Coronary artery (tissue), 2 donors: ENCODE results near the gene TMEM131.

Experiments
- DNase-seq: peaks from one replicate; pipeline ENCODE4 v3.0.0-alpha.2; 2017; ENCODE audit warnings: low spot score
- H3K27ac ChIP-seq, 2 donors: fragments of 200-600 bp; sonication (generic); one replicate each; pipeline ENCODE4 v1.5.1; 2016 to 2019
- H3K4me3 ChIP-seq: fragments of 200-600 bp; sonication (generic); 2 replicates; pipeline ENCODE4 v1.5.1; 2016; ENCODE audit warnings: mild to moderate bottlenecking, moderate library complexity
- TF ChIP-seq, protein P1 (sequence below): fragments of 200-600 bp; sonication (generic); IDR thresholded peaks from one replicate; pipeline ENCODE4 v1.5.1; 2019; ENCODE audit warnings: antibody characterized with exemption

Gene TMEM131

DNA sequence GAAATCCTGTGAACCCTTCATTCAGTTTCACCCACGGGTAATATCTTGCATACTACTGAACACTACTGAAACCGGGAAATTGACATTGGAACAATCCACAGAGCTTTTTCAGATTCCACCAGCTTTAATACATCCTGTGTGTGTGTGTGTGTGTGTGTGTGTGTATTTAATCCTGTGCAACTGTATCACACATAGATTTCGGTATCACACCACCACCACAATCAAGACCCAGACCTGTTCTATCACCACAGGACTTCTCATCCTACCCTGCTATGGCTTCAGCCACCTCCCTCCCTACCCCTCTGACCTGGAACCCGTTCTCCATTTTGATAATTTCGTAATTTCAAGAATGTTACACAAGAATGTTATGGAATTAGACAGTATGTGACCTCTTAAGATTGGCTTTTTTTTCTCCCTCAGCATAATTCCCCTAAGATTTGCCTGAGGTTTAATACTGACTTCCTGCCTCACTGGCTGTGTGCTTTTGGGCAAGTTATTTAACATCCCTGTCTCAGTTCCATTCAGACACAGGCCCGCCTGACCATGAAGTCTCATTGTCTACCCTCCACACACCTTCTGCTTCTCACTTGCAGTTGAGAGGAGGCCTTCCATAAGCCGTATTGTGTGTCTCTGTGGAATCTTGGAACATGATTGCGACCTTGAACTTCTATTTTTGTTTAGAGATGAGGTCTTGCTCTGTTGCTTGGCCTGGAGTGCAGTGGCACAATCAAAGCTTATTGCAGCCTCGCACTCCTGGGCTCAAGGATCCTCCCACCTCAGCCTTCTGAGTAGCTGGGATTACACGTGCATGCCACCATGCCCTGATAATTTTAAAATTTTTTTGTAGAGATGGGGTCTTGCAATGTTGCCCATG, 14.4 kb upstream of the TMEM131 start:
- Histone ChIP-seq H3K4me3 (no peak overlapping the region), H3K27ac (no peak overlapping the region)
- no peak for DNase-seq
- TF ChIP-seq, protein P1, sequence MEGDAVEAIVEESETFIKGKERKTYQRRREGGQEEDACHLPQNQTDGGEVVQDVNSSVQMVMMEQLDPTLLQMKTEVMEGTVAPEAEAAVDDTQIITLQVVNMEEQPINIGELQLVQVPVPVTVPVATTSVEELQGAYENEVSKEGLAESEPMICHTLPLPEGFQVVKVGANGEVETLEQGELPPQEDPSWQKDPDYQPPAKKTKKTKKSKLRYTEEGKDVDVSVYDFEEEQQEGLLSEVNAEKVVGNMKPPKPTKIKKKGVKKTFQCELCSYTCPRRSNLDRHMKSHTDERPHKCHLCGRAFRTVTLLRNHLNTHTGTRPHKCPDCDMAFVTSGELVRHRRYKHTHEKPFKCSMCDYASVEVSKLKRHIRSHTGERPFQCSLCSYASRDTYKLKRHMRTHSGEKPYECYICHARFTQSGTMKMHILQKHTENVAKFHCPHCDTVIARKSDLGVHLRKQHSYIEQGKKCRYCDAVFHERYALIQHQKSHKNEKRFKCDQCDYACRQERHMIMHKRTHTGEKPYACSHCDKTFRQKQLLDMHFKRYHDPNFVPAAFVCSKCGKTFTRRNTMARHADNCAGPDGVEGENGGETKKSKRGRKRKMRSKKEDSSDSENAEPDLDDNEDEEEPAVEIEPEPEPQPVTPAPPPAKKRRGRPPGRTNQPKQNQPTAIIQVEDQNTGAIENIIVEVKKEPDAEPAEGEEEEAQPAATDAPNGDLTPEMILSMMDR = no peak

DNA sequence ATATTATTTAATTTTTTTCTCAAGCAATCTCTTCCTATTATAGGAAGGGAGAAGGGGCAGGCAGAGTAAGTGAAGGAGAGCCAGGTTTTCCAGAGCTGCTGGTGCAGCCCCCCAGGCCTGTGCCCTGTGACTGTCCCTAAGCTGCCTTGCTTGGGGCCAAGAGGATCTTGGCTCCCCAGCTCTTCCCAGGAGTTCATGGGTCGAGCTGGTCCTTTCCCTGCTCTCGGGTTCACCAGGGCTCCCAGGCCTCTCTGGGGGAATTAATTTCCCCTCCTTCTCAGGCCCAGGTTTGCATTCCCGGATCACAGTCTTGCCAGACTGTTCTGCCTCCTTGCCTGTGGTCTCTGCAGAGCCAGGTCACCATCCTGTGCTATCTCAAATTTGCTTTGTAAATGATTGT, 12.7 kb upstream of the TMEM131 start:
- H3K4me3 ChIP-seq = no peak overlapping the region
- DNase-seq = no peak
- TF ChIP-seq, protein P1 = no peak
- H3K27ac ChIP-seq = no peak overlapping the region

DNA sequence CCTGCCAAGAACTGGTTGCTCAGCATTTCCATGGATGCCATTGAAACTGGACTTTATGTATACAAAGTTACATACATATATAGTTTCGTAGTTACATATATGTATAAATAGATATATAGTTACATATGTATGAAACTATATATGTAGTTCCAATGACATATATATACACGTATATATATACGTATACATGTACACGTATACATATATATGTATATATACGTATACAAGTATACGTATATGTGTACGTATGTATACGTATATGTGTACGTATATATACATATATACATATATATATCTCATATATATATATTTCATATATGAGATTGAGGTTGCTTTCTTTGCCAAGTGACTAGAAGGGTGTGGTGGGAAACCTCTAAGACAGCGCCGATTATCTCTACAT, 10.6 kb upstream of the TMEM131 start:
- no peak for DNase-seq
- H3K27ac ChIP-seq = no peak overlapping the region
- H3K4me3 ChIP-seq = no peak overlapping the region
- TF ChIP-seq, protein P1 = no peak

DNA sequence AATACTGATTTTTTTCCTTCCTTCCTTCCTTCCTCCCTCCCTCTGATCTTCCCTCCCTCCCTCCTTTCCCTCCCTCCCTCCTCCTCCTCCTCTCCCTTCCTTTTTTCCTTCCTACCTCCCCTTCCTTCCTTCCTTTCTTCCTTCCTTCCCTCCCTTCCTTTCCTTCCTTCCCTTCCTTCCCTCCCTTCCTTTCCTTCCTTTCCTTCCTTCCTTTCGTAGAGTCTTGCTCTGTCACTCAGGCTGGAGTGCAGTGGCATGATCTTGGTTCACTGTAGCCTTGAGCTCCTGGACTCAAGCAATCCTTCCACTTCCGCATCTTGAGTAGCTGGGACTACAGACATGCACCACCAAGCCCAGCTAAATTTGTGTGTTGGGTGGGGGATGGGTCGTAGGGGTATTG, 8.9 kb upstream of the TMEM131 start:
- H3K4me3 ChIP-seq = no peak overlapping the region
- TF ChIP-seq, protein P1 = no peak
- DNase-seq = no peak
- no peak overlapping the region for H3K27ac ChIP-seq

DNA sequence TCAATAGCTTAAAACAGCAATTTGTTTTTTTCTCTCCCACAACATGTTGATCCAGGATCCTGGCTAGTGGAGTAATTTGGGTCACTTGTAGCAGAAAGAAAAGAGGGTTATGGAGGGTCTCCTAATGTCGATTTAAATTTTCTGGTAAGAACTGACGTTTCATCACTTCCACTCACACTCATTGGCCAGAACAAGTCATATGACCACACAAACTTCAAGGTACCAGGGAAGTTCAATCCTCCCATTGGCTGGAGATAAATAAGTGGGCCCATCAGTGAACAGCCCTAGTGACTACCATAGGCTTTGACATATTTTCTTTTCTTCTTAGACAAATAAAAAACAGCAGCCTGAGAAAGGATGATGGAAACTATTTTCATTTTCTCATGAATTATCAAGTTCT, 8.3 kb upstream of the TMEM131 start:
- Histone ChIP-seq H3K27ac (no peak overlapping the region), H3K4me3 (no peak overlapping the region)
- no peak for DNase-seq
- TF ChIP-seq, protein P1 = no peak

DNA sequence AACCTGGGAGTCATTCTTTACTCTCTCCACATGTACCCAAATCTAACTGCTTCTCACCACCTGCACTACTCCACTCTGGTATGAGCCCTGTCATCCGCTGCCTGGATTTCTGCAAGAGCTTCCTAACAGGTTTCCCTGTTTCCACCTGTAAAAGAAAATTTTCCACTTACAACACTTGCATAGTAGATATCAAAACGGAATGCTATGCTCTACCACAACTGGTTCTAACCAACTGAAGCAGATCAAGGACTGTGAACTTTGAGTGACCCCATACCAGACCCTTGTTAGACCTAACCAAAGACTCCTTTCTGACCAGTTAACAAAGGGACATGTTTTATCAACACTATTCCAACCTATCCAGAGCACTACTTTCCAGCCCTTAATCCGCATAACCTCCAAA, 3.8 kb upstream of the TMEM131 start:
- DNase-seq = no peak
- Histone ChIP-seq H3K4me3 (no peak overlapping the region), H3K27ac (no peak overlapping the region)
- TF ChIP-seq, protein P1 = no peak

DNA sequence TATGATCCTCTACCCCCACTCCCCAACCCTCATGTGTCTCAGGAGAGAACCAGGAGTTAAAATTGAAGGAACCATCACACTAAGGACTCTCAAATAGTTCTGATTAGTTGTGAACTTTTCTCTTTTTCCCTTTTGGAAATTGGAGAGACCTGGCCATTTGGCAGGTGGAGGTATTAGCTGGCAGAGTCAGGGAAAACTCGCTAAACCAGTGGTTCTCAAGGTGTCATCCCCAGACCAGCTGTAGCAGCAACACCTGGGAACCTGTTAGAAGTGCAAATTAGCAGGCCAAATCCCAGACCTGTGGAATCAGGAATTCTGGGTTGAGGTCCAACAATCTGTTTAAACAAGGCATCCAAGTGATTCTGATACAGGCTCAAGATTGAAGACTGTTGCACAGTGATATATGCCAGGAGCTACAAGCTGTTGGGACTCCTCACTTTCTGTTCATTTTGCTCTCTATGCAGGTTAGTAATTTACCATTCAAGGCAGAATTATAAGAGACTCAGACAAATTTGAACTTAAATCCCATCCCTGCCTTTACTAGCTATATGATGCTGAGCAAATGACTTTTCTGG, 2.8 kb upstream of the TMEM131 start:
- no peak overlapping the region for H3K4me3 ChIP-seq
- DNase-seq = no peak
- no peak overlapping the region for H3K27ac ChIP-seq
- TF ChIP-seq, protein P1 = no peak
